ENCODE data around the gene GPANK1. TPM values are rescaled to one million over a fixed set of nuclear protein-coding genes. Genes with fewer than 3 reads are reported as not detected.
A peak's percentile ranks its signal among the peaks of the same experiment; 100 is the strongest.

The GPANK1 gene
- total and polyA plus RNA-seq, 2 of the 13 experiments (the other 11 are each of a cell fraction or from before 2014, with no cell fraction given) = 15.4 to 22.8 TPM

GRCh38 chr6:31619805-31620585 lies 44.8 kb downstream of the GPANK1 start (continued):
- TF ChIP-seq ZNF281 (CRISPR knock-in tag; IDR thresholded peaks at IDR 0.05; ENCODE audit: borderline replicate concordance) (no peak), ZFP90 (CRISPR knock-in tag; IDR thresholded peaks at IDR 0.05; ENCODE audit: borderline replicate concordance) (peak; percentile 43; the same call in 1 of the 2 replicates), DBP (CRISPR knock-in tag; IDR thresholded peaks at IDR 0.05; ENCODE audit: not compliant biosample characterization) (peak; percentile 49), ZBTB26 (CRISPR knock-in tag; IDR thresholded peaks at IDR 0.05; ENCODE audit: borderline replicate concordance) (peak; percentile 84; the same call in 1 of the 2 replicates), HMGXB3 (CRISPR knock-in tag; IDR thresholded peaks at IDR 0.05; ENCODE audit: borderline replicate concordance) (no peak; the same call in 1 of the 2 replicates), KAT7 (CRISPR knock-in tag; IDR thresholded peaks at IDR 0.05; ENCODE audit: borderline replicate concordance) (no peak), SUZ12 (IDR thresholded peaks at IDR 0.05; ENCODE audit: low read depth, low read length) (no peak), ASH2L (IDR thresholded peaks at IDR 0.05; ENCODE audit: insufficient read length, low read depth, low read length) (peak; percentile 58), MYNN (CRISPR knock-in tag; IDR thresholded peaks at IDR 0.05; ENCODE audit: low read depth) (no peak), ZNF800 (CRISPR knock-in tag; IDR thresholded peaks at IDR 0.05) (no peak), BATF2 (CRISPR knock-in tag; IDR thresholded peaks at IDR 0.05) (peak; percentile 77; the same call in 1 of the 2 replicates), ZNF121 (CRISPR knock-in tag; IDR thresholded peaks at IDR 0.05) (0 out of 2 replicates have a peak, but pooled peaks have one; percentile 21), HNRNPL (IDR thresholded peaks at IDR 0.05; ENCODE audit: low read depth, low read length) (0 out of 2 replicates have a peak, but pooled peaks have one; percentile 31), ZNF331 (CRISPR knock-in tag; IDR thresholded peaks at IDR 0.05) (peak; percentile 55; the same call in 1 of the 2 replicates), MXD4 (CRISPR knock-in tag; IDR thresholded peaks at IDR 0.05) (peak; percentile 52; the same call in 1 of the 2 replicates)

Measured in HepG2 (cell line).